Vagina (tissue), 2 donors: Measurements from ENCODE around the gene PHLDB2. TPM values are rescaled to one million over a fixed set of nuclear protein-coding genes. Genes with fewer than 3 reads are reported as not detected.
A peak's percentile ranks its signal among the peaks of the same experiment; 100 is the strongest.

Experiments
- DNase-seq, 2 donors: peaks; one replicate each; pipeline ENCODE4 v3.0.0-alpha.2; 2017; ENCODE audit errors: extremely low spot score in 2 of 2
- H3K27ac ChIP-seq: fragments of 200-600 bp; sonication (generic); one replicate; pipeline ENCODE4 v1.5.1; 2019
- H3K27me3 ChIP-seq: fragments of 200-600 bp; sonication (generic); one replicate; pipeline ENCODE4 v1.5.1; 2019
- H3K36me3 ChIP-seq, 2 donors: fragments of 200-600 bp; sonication (generic); one replicate each; pipeline ENCODE4 v1.5.1; 2017 to 2019
- H3K4me1 ChIP-seq: fragments of 200-600 bp; sonication (generic); one replicate; pipeline ENCODE4 v1.5.1; 2019
- H3K4me3 ChIP-seq, 2 donors: fragments of 200-600 bp; sonication (generic); 1 replicate in 1 of 2; 2 replicates in 1 of 2; pipeline ENCODE4 v1.5.1; 2016 to 2019
- H3K9me3 ChIP-seq: fragments of 200-600 bp; sonication (generic); one replicate; pipeline ENCODE4 v1.5.1; 2019
- CTCF ChIP-seq, 3 experiments: fragments of 450-650 bp in 2 of 3; fragments of 200-600 bp in 1 of 3; sonication (generic) in 1 of 3; IDR thresholded peaks; one replicate each; pipeline ENCODE4 v1.5.1; 2017 to 2019; ENCODE audit warnings: antibody characterized with exemption in 3 of 3, mild to moderate bottlenecking in 2 of 3, moderate library complexity in 2 of 3
- POLR2A ChIP-seq, 2 donors: fragments of 450-650 bp; IDR thresholded peaks; one replicate each; pipeline ENCODE4 v1.6.1; 2017; ENCODE audit warnings: antibody characterized with exemption in 2 of 2, mild to moderate bottlenecking in 2 of 2, moderate library complexity in 2 of 2
- POLR2AphosphoS5 ChIP-seq, 2 donors: sonication (generic); formaldehyde crosslinking; IDR thresholded peaks; one replicate each; pipeline ENCODE4 v1.9.0; 2017; ENCODE audit warnings: antibody characterized with exemption in 2 of 2, mild to moderate bottlenecking in 2 of 2, low read depth in 1 of 2; ENCODE audit not compliant: insufficient read depth in 1 of 2
- intact Hi-C: fragments of 100-400 bp; cut with DNase I; formaldehyde crosslinking; loops from one replicate; pipeline ENCODE4 v1.15.1; 2023
- total RNA-seq: library from RNA; depleted of rRNA; stranded (reverse); fragments of >200 nt; gene quantifications from one replicate; pipeline ENCODE4 v1.2.3, GENCODE V29; 2016

The PHLDB2 gene
- total RNA-seq, 1 donor from 2014 or later, result 66.8 TPM

- intact Hi-C loops, result no loop called here
- Histone ChIP-seq H3K4me1 (peaks cover 12% of the 10 kb centered on the region), H3K27ac (no peak overlapping the region), H3K9me3 (no peaks in the 10 kb centered on the region), H3K27me3 (no peaks in the 10 kb centered on the region), H3K4me3 (no peak overlapping the region), H3K36me3 (no peaks in the 10 kb centered on the region)
- DNase-seq, result no peak
- TF ChIP-seq POLR2AphosphoS5 (IDR thresholded peaks at IDR 0.05; ENCODE audit: insufficient read depth in 1 of 2, low read depth in 1 of 2) (no peak), POLR2A (IDR thresholded peaks at IDR 0.05) (no peak), CTCF (IDR thresholded peaks at IDR 0.05) (no peak)
These were observed 6.0 kb upstream of the PHLDB2 start for GRCh38 chr3:111853068-111853467.

- TF ChIP-seq CTCF (IDR thresholded peaks at IDR 0.05), result no peak
- intact Hi-C loops, result no loop called here
- Histone ChIP-seq H3K4me3 (no peak overlapping the region), H3K27me3 (no peaks in the 10 kb centered on the region), H3K36me3 (no peaks in the 10 kb centered on the region), H3K4me1 (peaks cover 19% of the 10 kb centered on the region), H3K9me3 (no peaks in the 10 kb centered on the region), H3K27ac (no peak overlapping the region)
- no peak for DNase-seq
These were observed 4.1 kb upstream of the PHLDB2 start for GRCh38 chr3:111854990-111855389.

- no peaks in the 10 kb centered on the region for H3K36me3 ChIP-seq
- no peak overlapping the region for H3K27ac ChIP-seq
- no peak for DNase-seq
- no peaks in the 10 kb centered on the region for H3K9me3 ChIP-seq
- no peak for TF ChIP-seq CTCF (IDR thresholded peaks at IDR 0.05)
- TF ChIP-seq POLR2A (IDR thresholded peaks at IDR 0.05), result no peak
- no peak for TF ChIP-seq POLR2AphosphoS5 (IDR thresholded peaks at IDR 0.05; ENCODE audit: insufficient read depth in 1 of 2, low read depth in 1 of 2)
- no peaks in the 10 kb centered on the region for H3K27me3 ChIP-seq
- intact Hi-C loops, result no loop called here
- no peak overlapping the region for H3K4me3 ChIP-seq
- H3K4me1 ChIP-seq, result peaks cover 16% of the 10 kb centered on the region
These were observed 2.6 kb upstream of the PHLDB2 start for GRCh38 chr3:111856501-111856900.

- H3K4me1 ChIP-seq, result peaks cover 19% of the 10 kb centered on the region
- intact Hi-C loops, result no loop called here
- H3K27me3 ChIP-seq, result no peaks in the 10 kb centered on the region
- H3K27ac ChIP-seq, result no peak overlapping the region
- H3K4me3 ChIP-seq, result no peak overlapping the region
- DNase-seq, result no peak
- no peaks in the 10 kb centered on the region for H3K36me3 ChIP-seq
- no peak for TF ChIP-seq POLR2A (IDR thresholded peaks at IDR 0.05)
- TF ChIP-seq CTCF (IDR thresholded peaks at IDR 0.05), result no peak
- no peak for TF ChIP-seq POLR2AphosphoS5 (IDR thresholded peaks at IDR 0.05; ENCODE audit: insufficient read depth in 1 of 2, low read depth in 1 of 2)
- no peaks in the 10 kb centered on the region for H3K9me3 ChIP-seq
These were observed 1.6 kb upstream of the PHLDB2 start for GRCh38 chr3:111857474-111857873.

DNA sequence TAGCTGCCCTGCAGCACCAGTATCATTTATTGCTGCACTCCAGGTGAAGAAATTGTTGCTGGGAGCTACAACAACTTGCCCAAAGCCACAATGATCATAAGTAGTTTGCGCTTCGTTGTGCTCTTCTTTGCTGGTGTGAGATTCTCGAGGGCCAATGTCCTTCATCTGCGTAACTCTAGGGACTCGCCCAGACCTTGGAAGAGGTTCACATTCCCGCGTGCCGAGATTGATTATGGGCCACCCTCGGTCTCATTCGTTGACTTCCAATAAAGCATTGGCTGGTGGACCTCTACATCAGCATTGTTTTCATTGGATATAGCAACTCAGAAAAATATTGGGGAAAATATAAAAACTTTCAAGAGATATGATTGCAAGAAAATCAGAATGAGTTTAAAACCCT lies 423 bp upstream of the PHLDB2 start:
- peaks cover 29% of the 10 kb centered on the region for H3K4me1 ChIP-seq
- H3K27me3 ChIP-seq, result no peaks in the 10 kb centered on the region
- H3K27ac ChIP-seq, result peak overlapping the region; percentile 97
- intact Hi-C loops, result loop anchor here (2.0 kb wide), 1 partner anchor 56 kb away; no protein-coding TSS in a partner anchor
- H3K36me3 ChIP-seq, result no peaks in the 10 kb centered on the region
- TF ChIP-seq POLR2A (IDR thresholded peaks at IDR 0.05) (no peak), POLR2AphosphoS5 (IDR thresholded peaks at IDR 0.05; ENCODE audit: insufficient read depth in 1 of 2, low read depth in 1 of 2) (no peak), CTCF (IDR thresholded peaks at IDR 0.05) (no peak)
- H3K9me3 ChIP-seq, result no peaks in the 10 kb centered on the region
- DNase-seq, result no peak
- peak overlapping the region; percentile 72 to 89 for H3K4me3 ChIP-seq
